ENCODE measurements around the gene HLA-C. TPM values are rescaled to one million over a fixed set of nuclear protein-coding genes. Genes with fewer than 3 reads are reported as not detected.

The HLA-C gene
- total RNA-seq, 4 donors from 2014 or later, result 128 to 659 (median 229) TPM

DNA sequence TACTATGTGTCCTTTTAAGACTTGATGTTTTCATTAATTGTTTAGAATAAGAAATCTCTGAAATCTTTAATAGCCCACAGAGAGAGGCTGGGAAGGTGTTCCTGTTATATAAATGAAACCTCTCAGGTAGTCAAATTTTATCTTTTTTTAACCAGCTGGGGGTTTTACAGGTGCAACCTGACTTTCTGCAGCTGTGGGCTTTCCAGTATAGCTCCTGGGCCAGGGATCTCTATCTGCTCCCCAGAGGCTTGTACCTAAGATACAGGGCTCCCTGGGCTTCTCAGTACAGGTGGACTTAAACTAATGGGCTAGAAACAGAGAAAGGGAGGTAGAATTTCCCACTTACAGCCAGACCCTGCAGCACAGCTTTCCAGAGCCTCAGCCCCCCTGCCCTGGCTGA is 49.4 kb downstream of the HLA-C start:
- no peak overlapping the region for H3K4me3 ChIP-seq
- H3K27ac ChIP-seq, result no peak overlapping the region
- H3K9me3 ChIP-seq, result peaks cover 0 to 7% (median 4%) of the 10 kb centered on the region in 3 donors
- no peaks in the 10 kb centered on the region for H3K36me3 ChIP-seq
- TF ChIP-seq, protein P1, sequence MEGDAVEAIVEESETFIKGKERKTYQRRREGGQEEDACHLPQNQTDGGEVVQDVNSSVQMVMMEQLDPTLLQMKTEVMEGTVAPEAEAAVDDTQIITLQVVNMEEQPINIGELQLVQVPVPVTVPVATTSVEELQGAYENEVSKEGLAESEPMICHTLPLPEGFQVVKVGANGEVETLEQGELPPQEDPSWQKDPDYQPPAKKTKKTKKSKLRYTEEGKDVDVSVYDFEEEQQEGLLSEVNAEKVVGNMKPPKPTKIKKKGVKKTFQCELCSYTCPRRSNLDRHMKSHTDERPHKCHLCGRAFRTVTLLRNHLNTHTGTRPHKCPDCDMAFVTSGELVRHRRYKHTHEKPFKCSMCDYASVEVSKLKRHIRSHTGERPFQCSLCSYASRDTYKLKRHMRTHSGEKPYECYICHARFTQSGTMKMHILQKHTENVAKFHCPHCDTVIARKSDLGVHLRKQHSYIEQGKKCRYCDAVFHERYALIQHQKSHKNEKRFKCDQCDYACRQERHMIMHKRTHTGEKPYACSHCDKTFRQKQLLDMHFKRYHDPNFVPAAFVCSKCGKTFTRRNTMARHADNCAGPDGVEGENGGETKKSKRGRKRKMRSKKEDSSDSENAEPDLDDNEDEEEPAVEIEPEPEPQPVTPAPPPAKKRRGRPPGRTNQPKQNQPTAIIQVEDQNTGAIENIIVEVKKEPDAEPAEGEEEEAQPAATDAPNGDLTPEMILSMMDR (IDR thresholded peaks at IDR 0.05), result no peak
- TF ChIP-seq POLR2A (IDR thresholded peaks at IDR 0.05), result no peak
- intact Hi-C loops (cut with DNase I), result no loop called here
- no peak for DNase-seq
- H3K27me3 ChIP-seq, result peaks cover 0 to 28% (median 0%) of the 10 kb centered on the region in 4 donors
- H3K4me1 ChIP-seq, result no peaks in the 10 kb centered on the region

Small RNA genes lying within 50 kb of the gene (small RNA-seq; reads per million reads assigned to genes)
- 0 reads per million in 4 donors for gene AL662844.1

Other genes with a start within 250 kb of the HLA-C start
- 1 to 10 TPM in 1 of 4 donors, not detected in 3; 1.6 TPM for gene C6orf15, start 159.5 kb downstream of the HLA-C start, total RNA-seq
- 1 to 10 TPM in 3 of 4 donors, under 1 TPM in 1; 0.06 to 2.7 (median 1.2) TPM for gene PSORS1C1, start 157.3 kb downstream of the HLA-C start, total RNA-seq
- gene CDSN, start 151.6 kb downstream of the HLA-C start, total RNA-seq, result under 1 TPM in 1 of 4 donors, not detected in 3; 0.13 TPM
- gene PSORS1C2, start 133.0 kb downstream of the HLA-C start, total RNA-seq, result under 1 TPM in 1 of 4 donors, not detected in 3; 0.91 TPM
- gene CCHCR1, start 114.3 kb downstream of the HLA-C start, total RNA-seq, result 10 to 100 TPM; 11.9 to 21.1 (median 16.2) TPM
- 10 to 100 TPM; 12.2 to 17.2 (median 16.6) TPM for gene TCF19, start 113.5 kb downstream of the HLA-C start, total RNA-seq
- 1 to 10 TPM in 3 of 4 donors, under 1 TPM in 1; 0.92 to 5.5 (median 3.3) TPM for gene POU5F1, start 101.4 kb downstream of the HLA-C start, total RNA-seq
- gene HLA-B, start 85.1 kb upstream of the HLA-C start, total RNA-seq, result 1,000 to 10,000 TPM in 1 of 4 donors, 100 to 1,000 TPM in 3; 193 to 1,414 (median 554) TPM
- gene MICA, start 131.5 kb upstream of the HLA-C start, total RNA-seq, result 10 to 100 TPM in 1 of 4 donors, 1 to 10 TPM in 3; 7.5 to 10.1 (median 8.8) TPM
- gene MICB, start 226.1 kb upstream of the HLA-C start, total RNA-seq, result 1 to 10 TPM in 3 of 4 donors, under 1 TPM in 1; 0.23 to 2.6 (median 2.1) TPM

All from esophagus squamous epithelium (tissue), 5 donors.